DND-41 (cell line): Measurements from ENCODE around the gene LRRC4.

Experiments
- ATAC-seq: fragments of 200-7000 bp; cut with Tn5 transposase; 3 replicates; pipeline ENCODE4 v1.9.1; 2021; ENCODE audit warnings: low read depth; ENCODE audit not compliant: insufficient read depth
- DNase-seq: peaks from one replicate; pipeline ENCODE4 v3.0.0-alpha.2; 2020
- H2AFZ ChIP-seq: 2 replicates; pipeline ENCODE4 v1.6.0; 2012; ENCODE audit warnings: low read depth, low read length
- H3K27ac ChIP-seq: 2 replicates; pipeline ENCODE4 v1.5.1; 2012; ENCODE audit warnings: low read length, inconsistent platforms
- H3K27me3 ChIP-seq: fragments of 200-600 bp; sonication (generic); 2 replicates; pipeline ENCODE4 v1.6.0; 2012; ENCODE audit warnings: low read length, mild to moderate bottlenecking, inconsistent platforms; ENCODE audit not compliant: insufficient read depth, poor library complexity
- H3K36me3 ChIP-seq: 2 replicates; pipeline ENCODE4 v1.5.1; 2012; ENCODE audit warnings: low read length, inconsistent platforms; ENCODE audit not compliant: insufficient read depth
- H3K4me1 ChIP-seq: 2 replicates; pipeline ENCODE4 v1.5.1; 2012; ENCODE audit warnings: mild to moderate bottlenecking, low read length; ENCODE audit not compliant: insufficient read depth
- H3K4me2 ChIP-seq: 2 replicates; pipeline ENCODE4 v1.6.0; 2012; ENCODE audit warnings: mild to moderate bottlenecking, moderate library complexity, low read length, inconsistent platforms; ENCODE audit not compliant: insufficient read depth
- H3K4me3 ChIP-seq, 2 experiments: fragments of 200-600 bp in 1 of 2; shearing (Covaris generic) in 1 of 2; 2 replicates each; pipeline ENCODE4 v1.5.1; 2012 to 2016; ENCODE audit warnings: inconsistent platforms in 2 of 2, low read length in 2 of 2, mild to moderate bottlenecking in 2 of 2, low read depth in 1 of 2, moderate library complexity in 1 of 2
- H3K79me2 ChIP-seq: 2 replicates; pipeline ENCODE4 v1.6.0; 2012; ENCODE audit warnings: low read length, inconsistent platforms; ENCODE audit not compliant: insufficient read depth
- H3K9ac ChIP-seq: 2 replicates; pipeline ENCODE4 v1.6.0; 2012; ENCODE audit warnings: low read depth, mild to moderate bottlenecking, inconsistent platforms, low read length, moderate library complexity
- H3K9me3 ChIP-seq: 2 replicates; pipeline ENCODE4 v1.5.1; 2012; ENCODE audit warnings: low read length, moderate library complexity, mild to moderate bottlenecking, inconsistent platforms; ENCODE audit not compliant: insufficient read depth, severe bottlenecking
- H4K20me1 ChIP-seq: 2 replicates; pipeline ENCODE4 v1.6.0; 2012; ENCODE audit warnings: low read length; ENCODE audit not compliant: insufficient read depth
- EZH2 ChIP-seq: IDR thresholded peaks from 3 replicates; pipeline ENCODE4 v1.6.1; 2012; ENCODE audit warnings: borderline replicate concordance, low read depth, mild to moderate bottlenecking, moderate library complexity, low read length, inconsistent platforms; ENCODE audit not compliant: severe bottlenecking
- TF ChIP-seq, protein P1 (sequence below): IDR thresholded peaks from 2 replicates; pipeline ENCODE4 v1.5.1; 2012; ENCODE audit warnings: borderline replicate concordance, low read length, moderate library complexity, mild to moderate bottlenecking; ENCODE audit not compliant: poor library complexity, severe bottlenecking; ENCODE audit errors: extremely low read depth

The LRRC4 gene

GRCh38 chr7:128074736-128075135 lies 43.5 kb upstream of the LRRC4 start:
- no peak overlapping the region for H3K9ac ChIP-seq
- no peaks in the 10 kb centered on the region for H3K27me3 ChIP-seq
- no peak overlapping the region for H3K4me2 ChIP-seq
- H3K9me3 ChIP-seq: no peaks in the 10 kb centered on the region
- H3K79me2 ChIP-seq: no peaks in the 10 kb centered on the region
- no peak overlapping the region for H2AFZ ChIP-seq
- no peak overlapping the region for H3K27ac ChIP-seq
- DNase-seq: no peak
- no peak for TF ChIP-seq EZH2
- TF ChIP-seq, protein P1, sequence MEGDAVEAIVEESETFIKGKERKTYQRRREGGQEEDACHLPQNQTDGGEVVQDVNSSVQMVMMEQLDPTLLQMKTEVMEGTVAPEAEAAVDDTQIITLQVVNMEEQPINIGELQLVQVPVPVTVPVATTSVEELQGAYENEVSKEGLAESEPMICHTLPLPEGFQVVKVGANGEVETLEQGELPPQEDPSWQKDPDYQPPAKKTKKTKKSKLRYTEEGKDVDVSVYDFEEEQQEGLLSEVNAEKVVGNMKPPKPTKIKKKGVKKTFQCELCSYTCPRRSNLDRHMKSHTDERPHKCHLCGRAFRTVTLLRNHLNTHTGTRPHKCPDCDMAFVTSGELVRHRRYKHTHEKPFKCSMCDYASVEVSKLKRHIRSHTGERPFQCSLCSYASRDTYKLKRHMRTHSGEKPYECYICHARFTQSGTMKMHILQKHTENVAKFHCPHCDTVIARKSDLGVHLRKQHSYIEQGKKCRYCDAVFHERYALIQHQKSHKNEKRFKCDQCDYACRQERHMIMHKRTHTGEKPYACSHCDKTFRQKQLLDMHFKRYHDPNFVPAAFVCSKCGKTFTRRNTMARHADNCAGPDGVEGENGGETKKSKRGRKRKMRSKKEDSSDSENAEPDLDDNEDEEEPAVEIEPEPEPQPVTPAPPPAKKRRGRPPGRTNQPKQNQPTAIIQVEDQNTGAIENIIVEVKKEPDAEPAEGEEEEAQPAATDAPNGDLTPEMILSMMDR: no peak
- ATAC-seq: no peak
- no peaks in the 10 kb centered on the region for H3K4me1 ChIP-seq
- no peak overlapping the region for H3K4me3 ChIP-seq
- H4K20me1 ChIP-seq: peaks cover 24% of the 10 kb centered on the region; the same call in 1 of the 2 replicates
- H3K36me3 ChIP-seq: peaks cover 51% of the 10 kb centered on the region

DNA sequence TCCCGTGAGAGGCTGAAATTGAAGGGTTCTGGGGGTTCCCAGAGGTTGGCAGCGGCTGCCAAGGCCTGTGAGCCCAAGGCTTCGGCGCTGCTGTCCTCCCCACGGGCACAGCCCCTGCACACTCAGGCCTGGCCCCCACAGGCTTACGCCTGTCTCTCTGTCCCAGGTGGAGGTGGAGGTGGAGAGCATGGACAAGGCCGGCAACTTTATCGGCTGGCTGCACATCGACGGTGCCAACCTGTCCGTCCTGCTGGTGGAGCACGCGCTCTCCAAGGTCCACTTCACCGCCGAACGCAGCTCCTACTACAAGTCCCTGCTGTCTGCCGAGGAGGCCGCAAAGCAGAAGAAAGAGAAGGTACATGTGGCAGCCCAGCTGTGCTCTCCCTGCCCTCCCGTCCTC lies 43.1 kb upstream of the LRRC4 start:
- no peaks in the 10 kb centered on the region for H3K9me3 ChIP-seq
- no peaks in the 10 kb centered on the region for H3K79me2 ChIP-seq
- DNase-seq (no peak), ATAC-seq (no peak)
- no peaks in the 10 kb centered on the region for H3K4me1 ChIP-seq
- no peak for TF ChIP-seq EZH2
- peaks cover 24% of the 10 kb centered on the region; the same call in 1 of the 2 replicates for H4K20me1 ChIP-seq
- H3K36me3 ChIP-seq: peaks cover 48% of the 10 kb centered on the region
- H3K27ac ChIP-seq: no peak overlapping the region
- H3K4me2 ChIP-seq: no peak overlapping the region
- H3K9ac ChIP-seq: no peak overlapping the region
- H2AFZ ChIP-seq: no peak overlapping the region
- no peak overlapping the region for H3K4me3 ChIP-seq
- H3K27me3 ChIP-seq: no peaks in the 10 kb centered on the region

GRCh38 chr7:128073671-128074310 lies 42.6 kb upstream of the LRRC4 start:
- H3K9ac ChIP-seq: no peak overlapping the region
- no peak overlapping the region for H3K4me2 ChIP-seq
- no peak overlapping the region for H2AFZ ChIP-seq
- peaks cover 43% of the 10 kb centered on the region for H3K36me3 ChIP-seq
- H3K4me1 ChIP-seq: no peaks in the 10 kb centered on the region
- H4K20me1 ChIP-seq: peaks cover 24% of the 10 kb centered on the region; the same call in 1 of the 2 replicates
- no peak overlapping the region for H3K27ac ChIP-seq
- no peaks in the 10 kb centered on the region for H3K9me3 ChIP-seq
- H3K4me3 ChIP-seq: no peak overlapping the region
- ATAC-seq (no peak), DNase-seq (no peak)
- H3K79me2 ChIP-seq: no peaks in the 10 kb centered on the region
- TF ChIP-seq, protein P1: no peak
- no peak for TF ChIP-seq EZH2
- H3K27me3 ChIP-seq: no peaks in the 10 kb centered on the region

GRCh38 chr7:128071801-128072200 lies 40.6 kb upstream of the LRRC4 start:
- Histone ChIP-seq H3K27ac (no peak overlapping the region), H3K9ac (no peak overlapping the region), H2AFZ (no peak overlapping the region), H3K79me2 (no peaks in the 10 kb centered on the region), H3K4me3 (no peak overlapping the region), H4K20me1 (peaks cover 29% of the 10 kb centered on the region; the same call in 1 of the 2 replicates), H3K4me1 (0 out of 2 replicates have a peak, but pooled peaks cover 3% of the 10 kb centered on the region), H3K27me3 (no peaks in the 10 kb centered on the region), H3K36me3 (peaks cover 24% of the 10 kb centered on the region), H3K9me3 (no peaks in the 10 kb centered on the region), H3K4me2 (no peak overlapping the region)
- DNase-seq: no peak
- TF ChIP-seq EZH2: no peak
- TF ChIP-seq, protein P1: no peak
- no peak for ATAC-seq
